Omental fat pad (tissue), 4 donors: Measurements from ENCODE around the gene SLC37A3. TPM values are rescaled to one million over a fixed set of nuclear protein-coding genes. Genes with fewer than 3 reads are reported as not detected.
"Not testable (repeated sequence)": the region's sequence is repeated elsewhere in the genome, so short reads cannot be mapped to it uniquely, and the experiment has no call there.

Source experiments
- ATAC-seq: fragments of 150-250 bp; one replicate; pipeline ENCODE4 v1.9.1; 2016; ENCODE audit warnings: mild to moderate bottlenecking, moderate library complexity; ENCODE audit not compliant: low FRiP score
- DNase-seq: peaks from one replicate; pipeline ENCODE4 v3.0.0-alpha.2; 2019; ENCODE audit warnings: low spot score
- CTCF ChIP-seq, 3 donors: fragments of 450-650 bp; IDR thresholded peaks; one replicate each; pipeline ENCODE4 v1.5.1; 2016 to 2017; ENCODE audit warnings: antibody characterized with exemption in 3 of 3, mild to moderate bottlenecking in 3 of 3, moderate library complexity in 2 of 3
- total RNA-seq, 4 donors: library from RNA; depleted of rRNA; stranded (reverse); fragments of >200 nt; gene quantifications; one replicate each; pipeline ENCODE4 v1.1.0, GENCODE V29; 2016

The SLC37A3 gene
- total RNA-seq, 4 donors from 2014 or later = 64.6 to 109 (median 72.7) TPM

- DNase-seq (no peak), ATAC-seq (no peak)
- TF ChIP-seq CTCF (IDR thresholded peaks at IDR 0.05) = no peak
Observed at GRCh38 chr7:140435252-140435895, 37.0 kb upstream of the SLC37A3 start.

GRCh38 chr7:140433396-140433795 is 35.1 kb upstream of the SLC37A3 start:
- no peak for TF ChIP-seq CTCF (IDR thresholded peaks at IDR 0.05)
- ATAC-seq (no peak), DNase-seq (no peak)

GRCh38 chr7:140426130-140426529 is 27.8 kb upstream of the SLC37A3 start:
- DNase-seq (no peak), ATAC-seq (no peak)
- no peak for TF ChIP-seq CTCF (IDR thresholded peaks at IDR 0.05)

GRCh38 chr7:140425718-140426117 is 27.4 kb upstream of the SLC37A3 start:
- no peak for TF ChIP-seq CTCF (IDR thresholded peaks at IDR 0.05)
- DNase-seq (no peak), ATAC-seq (no peak)

DNA sequence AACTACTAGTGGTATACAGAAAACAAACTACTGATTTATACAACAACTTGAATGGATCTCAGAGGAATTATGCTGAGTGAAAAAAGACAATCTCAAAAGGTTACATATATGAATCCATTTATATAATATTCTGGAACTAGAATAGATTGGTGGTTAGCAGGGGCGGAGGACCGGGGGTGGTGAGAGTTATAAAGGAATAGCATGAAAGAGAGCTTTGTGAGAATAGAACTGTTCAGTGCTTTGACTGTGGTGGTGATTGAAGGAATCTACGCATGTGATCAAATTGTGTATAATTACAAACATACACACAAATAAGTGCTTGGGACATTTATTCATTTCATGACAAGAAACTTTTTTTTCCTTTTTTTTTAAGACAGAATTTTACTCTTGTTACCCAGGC is 25.2 kb upstream of the SLC37A3 start:
- no peak for TF ChIP-seq CTCF (IDR thresholded peaks at IDR 0.05)
- DNase-seq = no peak
- ATAC-seq = no peak

DNA sequence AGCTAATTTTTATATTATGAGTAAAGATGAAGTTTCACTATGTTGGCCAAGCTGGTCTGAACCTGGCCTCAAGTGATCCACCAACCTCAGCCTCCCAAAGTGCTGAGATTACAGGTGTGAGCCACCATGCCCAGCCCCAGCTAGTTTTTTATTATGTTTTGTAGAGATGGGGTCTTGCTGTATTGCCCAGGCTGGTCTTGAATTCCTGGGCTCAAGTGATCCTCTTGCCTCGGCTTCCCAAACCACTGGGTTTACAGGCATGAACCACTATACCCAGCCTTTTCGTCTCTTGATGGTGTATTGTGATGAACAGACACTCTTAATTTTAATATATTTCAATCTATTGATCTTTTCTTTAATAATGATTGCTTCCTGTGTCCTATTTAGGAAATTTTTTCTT is 23.2 kb upstream of the SLC37A3 start:
- DNase-seq (no peak), ATAC-seq (no peak)
- no peak for TF ChIP-seq CTCF (IDR thresholded peaks at IDR 0.05)

GRCh38 chr7:140418653-140419052 is 20.3 kb upstream of the SLC37A3 start:
- DNase-seq (no peak), ATAC-seq (no peak)
- TF ChIP-seq CTCF (IDR thresholded peaks at IDR 0.05) = no peak

GRCh38 chr7:140418156-140418472 is 19.8 kb upstream of the SLC37A3 start:
- ATAC-seq, DNase-seq: not testable (repeated sequence)
